Esophagus mucosa (tissue), 1 donor: Measurements from ENCODE around the gene SHISAL2A. TPM values are rescaled to one million over a fixed set of nuclear protein-coding genes. Genes with fewer than 3 reads are reported as not detected.

Experiments used
- ATAC-seq: fragments of 200-7000 bp; cut with Tn5 transposase; one replicate; pipeline ENCODE4 v1.9.1; 2020
- total RNA-seq: library from RNA; stranded (reverse); gene quantifications from one replicate; pipeline ENCODE4 v1.2.4, GENCODE V29; 2023
- donor health status: DM: yes; HTN: yes; CAD: no.

Gene SHISAL2A
- total RNA-seq, 1 donor from 2014 or later: 0.36 TPM

DNA sequence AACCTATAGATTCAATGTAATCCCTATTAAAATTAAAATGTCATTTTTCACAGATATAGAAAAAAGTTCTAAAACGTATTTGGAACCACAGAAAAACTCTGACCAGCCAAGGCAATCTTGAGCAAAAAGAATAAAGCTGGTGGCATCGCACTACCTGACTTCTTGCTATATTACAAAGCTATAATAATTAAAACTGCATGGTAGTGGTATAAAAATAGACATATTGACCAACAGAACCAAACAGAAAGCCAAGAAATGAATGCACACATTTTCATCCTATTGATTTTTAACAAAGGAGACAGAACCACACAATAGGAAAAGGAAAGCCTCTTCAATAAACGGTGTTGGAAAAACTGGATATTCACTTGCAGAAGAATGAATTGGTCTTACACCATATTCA lies 9.2 kb upstream of the SHISAL2A start:
- ATAC-seq: no peak

GRCh38 chr1:52627028-52627427 lies 5.9 kb upstream of the SHISAL2A start:
- no peak for ATAC-seq

DNA sequence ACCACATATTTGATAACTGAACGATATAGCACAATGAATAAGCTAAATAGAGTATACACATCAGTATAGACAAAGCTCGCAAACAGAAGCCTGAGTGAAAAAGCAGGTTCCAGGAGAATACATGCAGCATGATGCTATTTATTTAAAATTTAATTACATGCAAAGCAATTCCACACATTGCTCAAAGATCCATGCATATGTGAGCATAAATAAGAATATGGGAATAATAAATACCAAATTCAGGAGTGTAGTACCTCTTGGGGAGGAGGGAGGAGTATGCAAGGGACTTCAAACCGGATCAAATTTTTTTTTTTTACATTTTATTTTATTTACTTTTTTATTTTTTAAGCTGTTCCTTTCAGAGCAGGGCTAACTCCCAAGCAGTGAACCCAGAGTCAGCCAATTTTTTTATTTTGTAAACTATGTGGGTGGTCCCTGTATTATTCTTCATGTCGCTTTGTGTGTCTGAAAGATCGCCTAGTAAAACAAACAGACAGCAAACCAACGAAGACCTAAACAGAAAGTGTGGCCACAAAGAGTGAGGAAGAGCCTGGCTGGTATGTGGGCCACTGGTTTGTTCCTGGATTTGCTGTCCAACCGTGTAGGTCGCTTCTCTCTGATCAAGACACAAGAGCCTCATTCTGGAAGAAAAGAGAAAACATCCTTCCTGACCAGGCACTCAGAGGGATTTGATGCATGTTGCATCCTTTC lies 4.2 kb upstream of the SHISAL2A start:
- no peak for ATAC-seq

- no peak for ATAC-seq
Observed at GRCh38 chr1:52629325-52629643, 3.7 kb upstream of the SHISAL2A start.

GRCh38 chr1:52629667-52630066 lies 3.3 kb upstream of the SHISAL2A start:
- ATAC-seq: no peak

GRCh38 chr1:52631759-52632331 lies 1.1 kb upstream of the SHISAL2A start:
- ATAC-seq: no peak

- peak; percentile 17 for ATAC-seq
Observed at GRCh38 chr1:52633291-52633754, 355 bp downstream of the SHISAL2A start.

- ATAC-seq: no peak
Observed at GRCh38 chr1:52634111-52634510, 1.1 kb downstream of the SHISAL2A start.

- no peak for ATAC-seq
Observed at GRCh38 chr1:52635321-52636089, 2.5 kb downstream of the SHISAL2A start.

DNA sequence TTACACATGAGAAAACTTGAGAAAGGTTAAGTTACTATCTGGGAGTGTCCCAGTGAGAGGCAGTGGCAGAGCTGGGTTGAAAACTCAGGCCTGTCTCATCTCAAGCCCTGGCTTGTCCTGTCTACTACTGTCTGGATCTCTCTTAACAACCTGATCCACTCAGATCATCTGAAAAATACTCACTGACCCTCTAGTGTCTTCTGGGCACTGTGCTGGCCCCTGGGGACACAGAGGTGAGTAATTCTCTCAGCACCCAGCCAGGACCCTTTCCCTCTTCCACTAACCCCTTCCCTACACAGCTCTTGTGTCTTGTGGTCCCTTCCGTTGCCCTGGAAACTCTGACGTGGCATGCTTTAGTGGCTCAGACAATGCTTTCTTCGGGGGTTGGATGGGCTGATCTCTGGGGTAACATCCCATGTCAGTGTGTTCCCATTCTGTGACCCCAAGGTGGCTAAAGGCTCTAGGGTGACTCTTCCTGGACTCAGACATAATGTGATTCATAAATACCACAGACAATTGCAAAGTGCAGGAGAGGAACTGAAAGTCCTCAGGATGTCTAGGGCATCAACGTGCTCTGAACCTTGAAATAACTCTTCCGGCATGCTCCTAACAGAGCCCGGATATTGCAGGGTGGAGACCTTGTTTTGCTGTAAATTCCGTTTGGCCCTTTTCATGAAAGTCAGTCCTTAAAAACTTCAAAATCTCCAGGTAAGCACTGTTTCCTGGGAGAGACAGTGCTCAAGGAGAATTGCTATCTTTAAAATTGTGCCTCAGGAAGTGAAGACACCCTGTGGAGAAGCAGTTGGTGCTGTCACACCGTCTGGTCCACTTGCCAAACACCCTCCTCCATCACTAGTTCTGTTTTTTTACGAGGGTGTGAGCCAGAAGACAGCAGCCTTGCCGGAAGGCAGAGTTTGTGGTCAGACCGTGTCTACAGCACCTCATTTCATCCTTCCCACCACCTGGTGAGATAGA lies 4.0 kb downstream of the SHISAL2A start:
- ATAC-seq: peak; percentile 62

GRCh38 chr1:52637946-52638345 lies 5.0 kb downstream of the SHISAL2A start:
- ATAC-seq: no peak

DNA sequence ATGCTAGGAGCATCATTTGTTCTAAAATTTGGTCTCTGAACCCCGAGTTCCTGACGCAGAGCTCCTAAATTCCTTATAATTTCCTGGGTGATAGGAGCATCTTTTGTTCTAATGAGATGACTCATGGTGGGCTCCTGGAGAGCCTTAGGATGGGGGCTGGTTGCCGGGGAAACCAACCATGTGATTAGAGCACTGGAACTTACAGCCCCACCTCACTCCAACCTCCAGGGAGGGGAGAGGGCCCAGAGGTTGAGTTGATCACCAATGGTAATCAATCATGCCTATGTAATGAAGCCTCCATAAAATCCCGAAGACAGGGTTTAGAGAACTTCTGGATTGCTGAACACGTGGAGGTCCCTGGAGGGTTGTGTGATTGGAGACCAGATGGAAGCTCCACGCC lies 7.7 kb downstream of the SHISAL2A start:
- ATAC-seq: no peak

- no peak for ATAC-seq
Observed at GRCh38 chr1:52641307-52641706, 8.3 kb downstream of the SHISAL2A start.

DNA sequence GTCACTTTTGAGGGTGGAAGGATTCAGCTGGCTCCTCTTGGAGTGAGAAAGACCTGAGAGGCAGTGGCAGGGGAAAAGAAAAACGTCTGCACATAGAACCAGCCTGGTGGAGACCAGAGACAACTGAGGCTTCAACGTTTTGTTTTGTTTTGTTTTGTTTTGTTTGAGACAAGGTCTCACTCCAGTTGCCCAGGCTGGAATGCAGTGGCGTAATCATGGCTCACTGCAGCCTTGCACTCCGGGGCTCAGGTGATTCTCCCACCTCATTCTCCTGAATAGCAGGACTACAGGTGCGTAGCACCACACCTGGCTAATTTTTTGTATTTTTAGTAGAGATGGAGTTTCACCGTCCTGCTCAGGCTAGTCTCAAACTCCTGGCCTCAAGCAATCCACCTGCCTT lies 12.3 kb downstream of the SHISAL2A start:
- no peak for ATAC-seq

DNA sequence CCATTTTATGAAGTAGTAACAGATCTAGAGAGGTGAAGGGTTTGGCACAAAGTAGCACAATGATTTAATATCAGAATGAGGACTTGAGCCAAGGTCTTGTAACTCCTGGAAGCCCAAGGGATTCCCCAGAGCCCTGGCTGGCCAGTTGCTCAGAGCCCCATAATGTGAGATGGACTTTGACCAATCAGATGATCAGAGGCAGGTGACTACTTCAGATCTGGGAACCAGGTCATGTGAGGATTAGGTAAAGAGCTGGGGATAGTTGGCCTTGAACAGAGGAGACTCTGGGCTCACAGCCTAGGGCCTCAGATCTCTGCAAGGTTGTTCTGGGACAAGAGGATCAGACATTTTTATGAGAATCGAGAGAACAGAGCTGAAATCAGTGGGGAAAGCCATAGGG lies 18.9 kb downstream of the SHISAL2A start:
- ATAC-seq: no peak

DNA sequence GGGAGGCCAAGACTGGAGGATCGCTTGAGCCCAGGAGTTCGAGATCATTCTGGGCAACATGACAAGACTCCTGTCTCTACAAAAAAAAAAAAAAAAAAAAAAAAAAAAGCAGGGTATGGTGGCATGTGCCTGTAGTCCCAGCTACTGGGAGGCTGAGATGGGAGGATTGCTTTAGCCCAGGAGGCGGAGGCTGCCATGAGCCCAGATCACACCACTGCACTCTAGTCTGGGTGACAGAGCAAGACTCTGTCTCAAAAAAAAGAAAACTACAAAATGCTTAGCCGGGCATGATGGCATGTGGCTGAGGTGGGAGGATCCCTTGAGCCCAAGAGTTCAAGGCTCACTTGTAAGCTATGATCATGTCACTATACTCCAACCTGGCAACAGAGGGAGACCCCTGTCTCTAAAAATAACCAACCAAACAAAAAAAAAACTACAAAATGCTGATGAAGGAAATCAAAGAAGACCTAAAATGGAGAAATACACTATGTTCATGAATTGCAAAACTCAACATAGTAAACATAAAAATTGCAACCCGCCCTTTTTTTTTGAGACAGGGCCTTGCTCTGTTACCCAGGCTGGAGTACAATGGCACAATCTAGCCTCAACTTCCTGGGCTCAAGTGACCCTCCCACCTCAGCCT lies 20.4 kb downstream of the SHISAL2A start:
- ATAC-seq: no peak

DNA sequence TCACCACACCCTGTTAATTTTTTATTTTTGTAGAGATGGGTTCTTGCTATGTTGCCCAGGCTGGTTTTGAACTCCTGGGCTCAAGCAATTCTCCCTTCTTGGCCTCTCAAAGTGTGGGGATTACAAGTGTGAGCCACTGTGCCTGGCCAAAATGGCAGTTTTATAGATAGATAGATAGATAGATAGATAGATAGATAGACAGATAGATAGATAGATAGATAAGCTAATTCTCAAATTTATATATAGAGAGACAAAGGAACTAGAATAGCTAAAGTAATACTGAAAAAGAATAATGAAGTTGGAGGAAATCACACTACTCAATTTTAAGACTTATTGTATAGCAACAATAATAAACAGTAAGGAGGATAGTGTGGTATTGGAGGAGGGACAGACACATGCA lies 21.1 kb downstream of the SHISAL2A start:
- no peak for ATAC-seq

GRCh38 chr1:52657702-52658101 lies 24.7 kb downstream of the SHISAL2A start:
- ATAC-seq: no peak

DNA sequence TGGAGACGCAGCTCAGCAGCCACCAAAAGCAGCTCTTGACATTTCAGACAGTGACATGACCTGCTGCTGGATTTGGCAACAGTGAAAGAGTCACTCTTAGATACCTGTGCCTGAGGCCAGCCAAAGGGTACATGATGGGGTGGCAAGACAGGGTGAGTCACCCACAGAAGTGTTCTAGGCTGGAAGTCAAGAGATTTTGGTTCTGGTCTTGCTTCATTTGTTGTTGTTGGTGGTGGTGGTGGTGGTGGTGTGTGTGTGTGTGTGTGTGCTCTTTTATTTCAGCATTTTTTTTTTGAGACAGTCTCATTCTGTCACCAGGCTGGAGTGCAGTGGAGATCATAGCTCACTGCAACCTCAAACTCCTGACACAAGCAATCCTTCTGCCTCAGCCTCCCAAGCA lies 25.8 kb downstream of the SHISAL2A start:
- peak; percentile 60 for ATAC-seq

DNA sequence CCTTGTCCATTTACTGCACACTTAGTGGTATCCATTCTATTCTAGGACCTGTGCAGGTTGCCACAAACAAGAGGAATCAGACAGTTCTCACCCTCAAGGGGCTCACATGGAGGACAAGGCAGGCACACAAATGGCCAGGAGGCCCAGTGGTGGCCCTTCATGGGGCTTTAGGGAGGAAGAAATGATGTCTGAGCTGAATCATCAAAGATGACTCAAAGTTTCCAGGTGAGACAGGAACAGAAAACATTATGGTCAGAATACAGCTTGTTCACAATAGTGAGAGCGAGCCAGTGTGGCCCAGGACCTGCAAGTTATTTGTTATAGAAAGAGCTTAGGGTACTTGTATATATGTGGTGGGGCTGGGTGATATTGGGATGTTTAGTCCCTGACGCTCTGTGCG lies 26.4 kb downstream of the SHISAL2A start:
- ATAC-seq: peak; percentile 27

- ATAC-seq: no peak
Observed at GRCh38 chr1:52659851-52660596, 27.1 kb downstream of the SHISAL2A start.
